Esophagus muscularis mucosa (tissue), 4 donors: ENCODE data around the gene RHOBTB3.

Source experiments
- CTCF ChIP-seq, 3 experiments: fragments of 200-600 bp in 2 of 3; fragments of 450-650 bp in 1 of 3; sonication (generic) in 2 of 3; IDR thresholded peaks; one replicate each; pipeline ENCODE4 v1.5.1; 2017 to 2019; ENCODE audit warnings: antibody characterized with exemption in 3 of 3, mild to moderate bottlenecking in 2 of 3, moderate library complexity in 1 of 3
- EP300 ChIP-seq: sonication (generic); formaldehyde crosslinking; IDR thresholded peaks from one replicate; pipeline ENCODE4 v1.6.1; 2017; ENCODE audit warnings: antibody characterized with exemption
- POLR2A ChIP-seq: fragments of 450-650 bp; IDR thresholded peaks from one replicate; pipeline ENCODE4 v1.6.1; 2017; ENCODE audit warnings: antibody characterized with exemption, moderate library complexity, mild to moderate bottlenecking, low read depth
- POLR2AphosphoS5 ChIP-seq, 2 donors: sonication (generic); formaldehyde crosslinking; IDR thresholded peaks; one replicate each; pipeline ENCODE4 v1.6.1; 2017; ENCODE audit warnings: antibody characterized with exemption in 2 of 2

DNA sequence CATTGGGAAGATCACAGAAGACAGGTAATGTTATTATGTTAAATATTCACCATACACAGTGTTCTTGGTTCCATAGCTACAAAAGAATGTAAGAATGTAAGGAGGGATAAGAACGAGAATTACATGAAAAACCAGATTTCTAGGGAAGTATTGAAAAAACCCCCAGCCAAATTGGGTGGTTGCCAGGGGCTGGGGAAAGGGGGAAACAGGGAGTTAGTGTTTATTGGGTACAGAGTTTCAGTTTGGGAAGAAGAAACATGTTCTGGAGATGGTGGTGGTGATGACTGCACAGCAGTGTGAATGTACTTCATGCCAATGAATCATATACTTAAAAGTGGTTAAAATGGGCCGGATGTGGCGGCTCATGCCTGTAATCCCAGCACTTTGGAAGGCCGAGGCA is 51.0 kb downstream of the RHOBTB3 start:
- TF ChIP-seq CTCF (IDR thresholded peaks at IDR 0.05) (no peak), POLR2AphosphoS5 (IDR thresholded peaks at IDR 0.05) (no peak), POLR2A (no peak), EP300 (no peak)
